ENCODE data around the gene CLEC16A. TPM values are rescaled to one million over a fixed set of nuclear protein-coding genes. Genes with fewer than 3 reads are reported as not detected.

Gene CLEC16A
- total and polyA plus RNA-seq, 2 experiments from 2014 or later = 9.9 to 24.1 TPM

DNA sequence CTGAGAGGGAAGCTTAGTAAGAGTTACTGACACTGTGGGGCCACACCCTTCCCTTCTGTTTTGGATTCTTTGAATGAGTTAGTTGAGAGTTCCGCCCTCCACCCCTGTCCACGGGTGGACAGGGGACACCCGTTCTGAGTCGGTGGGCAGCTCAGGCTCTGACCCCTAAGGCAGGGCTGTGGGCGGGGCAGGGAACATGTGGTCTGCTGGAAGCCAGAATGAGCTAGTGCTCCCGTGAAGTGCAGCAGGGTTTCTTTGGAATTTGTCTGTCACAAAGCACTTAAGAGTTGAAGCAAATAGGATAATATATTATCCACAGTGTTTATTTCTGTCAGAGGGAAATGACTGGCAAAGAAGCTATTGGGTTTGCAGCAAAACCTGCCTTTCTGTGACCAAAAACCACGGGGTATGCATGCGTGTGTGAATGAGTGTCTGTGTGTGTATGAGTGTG lies 90.1 kb downstream of the CLEC16A start:
- TF ChIP-seq, protein P1, sequence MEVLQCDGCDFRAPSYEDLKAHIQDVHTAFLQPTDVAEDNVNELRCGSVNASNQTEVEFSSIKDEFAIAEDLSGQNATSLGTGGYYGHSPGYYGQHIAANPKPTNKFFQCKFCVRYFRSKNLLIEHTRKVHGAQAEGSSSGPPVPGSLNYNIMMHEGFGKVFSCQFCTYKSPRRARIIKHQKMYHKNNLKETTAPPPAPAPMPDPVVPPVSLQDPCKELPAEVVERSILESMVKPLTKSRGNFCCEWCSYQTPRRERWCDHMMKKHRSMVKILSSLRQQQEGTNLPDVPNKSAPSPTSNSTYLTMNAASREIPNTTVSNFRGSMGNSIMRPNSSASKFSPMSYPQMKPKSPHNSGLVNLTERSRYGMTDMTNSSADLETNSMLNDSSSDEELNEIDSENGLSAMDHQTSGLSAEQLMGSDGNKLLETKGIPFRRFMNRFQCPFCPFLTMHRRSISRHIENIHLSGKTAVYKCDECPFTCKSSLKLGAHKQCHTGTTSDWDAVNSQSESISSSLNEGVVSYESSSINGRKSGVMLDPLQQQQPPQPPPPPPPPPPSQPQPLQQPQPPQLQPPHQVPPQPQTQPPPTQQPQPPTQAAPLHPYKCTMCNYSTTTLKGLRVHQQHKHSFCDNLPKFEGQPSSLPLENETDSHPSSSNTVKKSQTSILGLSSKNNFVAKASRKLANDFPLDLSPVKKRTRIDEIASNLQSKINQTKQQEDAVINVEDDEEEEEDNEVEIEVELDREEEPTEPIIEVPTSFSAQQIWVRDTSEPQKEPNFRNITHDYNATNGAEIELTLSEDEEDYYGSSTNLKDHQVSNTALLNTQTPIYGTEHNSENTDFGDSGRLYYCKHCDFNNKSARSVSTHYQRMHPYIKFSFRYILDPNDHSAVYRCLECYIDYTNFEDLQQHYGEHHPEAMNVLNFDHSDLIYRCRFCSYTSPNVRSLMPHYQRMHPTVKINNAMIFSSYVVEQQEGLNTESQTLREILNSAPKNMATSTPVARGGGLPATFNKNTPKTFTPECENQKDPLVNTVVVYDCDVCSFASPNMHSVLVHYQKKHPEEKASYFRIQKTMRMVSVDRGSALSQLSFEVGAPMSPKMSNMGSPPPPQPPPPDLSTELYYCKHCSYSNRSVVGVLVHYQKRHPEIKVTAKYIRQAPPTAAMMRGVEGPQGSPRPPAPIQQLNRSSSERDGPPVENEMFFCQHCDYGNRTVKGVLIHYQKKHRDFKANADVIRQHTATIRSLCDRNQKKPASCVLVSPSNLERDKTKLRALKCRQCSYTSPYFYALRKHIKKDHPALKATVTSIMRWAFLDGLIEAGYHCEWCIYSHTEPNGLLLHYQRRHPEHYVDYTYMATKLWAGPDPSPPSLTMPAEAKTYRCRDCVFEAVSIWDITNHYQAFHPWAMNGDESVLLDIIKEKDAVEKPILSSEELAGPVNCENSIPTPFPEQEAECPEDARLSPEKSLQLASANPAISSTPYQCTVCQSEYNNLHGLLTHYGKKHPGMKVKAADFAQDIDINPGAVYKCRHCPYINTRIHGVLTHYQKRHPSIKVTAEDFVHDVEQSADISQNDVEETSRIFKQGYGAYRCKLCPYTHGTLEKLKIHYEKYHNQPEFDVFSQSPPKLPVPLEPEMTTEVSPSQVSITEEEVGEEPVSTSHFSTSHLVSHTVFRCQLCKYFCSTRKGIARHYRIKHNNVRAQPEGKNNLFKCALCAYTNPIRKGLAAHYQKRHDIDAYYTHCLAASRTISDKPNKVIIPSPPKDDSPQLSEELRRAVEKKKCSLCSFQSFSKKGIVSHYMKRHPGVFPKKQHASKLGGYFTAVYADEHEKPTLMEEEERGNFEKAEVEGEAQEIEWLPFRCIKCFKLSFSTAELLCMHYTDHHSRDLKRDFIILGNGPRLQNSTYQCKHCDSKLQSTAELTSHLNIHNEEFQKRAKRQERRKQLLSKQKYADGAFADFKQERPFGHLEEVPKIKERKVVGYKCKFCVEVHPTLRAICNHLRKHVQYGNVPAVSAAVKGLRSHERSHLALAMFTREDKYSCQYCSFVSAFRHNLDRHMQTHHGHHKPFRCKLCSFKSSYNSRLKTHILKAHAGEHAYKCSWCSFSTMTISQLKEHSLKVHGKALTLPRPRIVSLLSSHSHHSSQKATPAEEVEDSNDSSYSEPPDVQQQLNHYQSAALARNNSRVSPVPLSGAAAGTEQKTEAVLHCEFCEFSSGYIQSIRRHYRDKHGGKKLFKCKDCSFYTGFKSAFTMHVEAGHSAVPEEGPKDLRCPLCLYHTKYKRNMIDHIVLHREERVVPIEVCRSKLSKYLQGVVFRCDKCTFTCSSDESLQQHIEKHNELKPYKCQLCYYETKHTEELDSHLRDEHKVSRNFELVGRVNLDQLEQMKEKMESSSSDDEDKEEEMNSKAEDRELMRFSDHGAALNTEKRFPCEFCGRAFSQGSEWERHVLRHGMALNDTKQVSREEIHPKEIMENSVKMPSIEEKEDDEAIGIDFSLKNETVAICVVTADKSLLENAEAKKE (CRISPR knock-in tag; IDR thresholded peaks at IDR 0.05) = no peak
- TF ChIP-seq EZH2 (IDR thresholded peaks at IDR 0.05; ENCODE audit: low read depth, unreplicated experiment) = no peak
- TF ChIP-seq JUNB (IDR thresholded peaks at IDR 0.05; ENCODE audit: unreplicated experiment) = no peak
- TF ChIP-seq CREB1 (CRISPR knock-in tag; IDR thresholded peaks at IDR 0.05; ENCODE audit: low read depth) = no peak
- no peak for TF ChIP-seq STAT1 (IDR thresholded peaks at IDR 0.05; ENCODE audit: unreplicated experiment)
- no peak for TF ChIP-seq POLR2AphosphoS5 (IDR thresholded peaks at IDR 0.05; ENCODE audit: low read depth)
- TF ChIP-seq NANOG (IDR thresholded peaks at IDR 0.05; ENCODE audit: borderline replicate concordance) = no peak
- TF ChIP-seq, protein P2, sequence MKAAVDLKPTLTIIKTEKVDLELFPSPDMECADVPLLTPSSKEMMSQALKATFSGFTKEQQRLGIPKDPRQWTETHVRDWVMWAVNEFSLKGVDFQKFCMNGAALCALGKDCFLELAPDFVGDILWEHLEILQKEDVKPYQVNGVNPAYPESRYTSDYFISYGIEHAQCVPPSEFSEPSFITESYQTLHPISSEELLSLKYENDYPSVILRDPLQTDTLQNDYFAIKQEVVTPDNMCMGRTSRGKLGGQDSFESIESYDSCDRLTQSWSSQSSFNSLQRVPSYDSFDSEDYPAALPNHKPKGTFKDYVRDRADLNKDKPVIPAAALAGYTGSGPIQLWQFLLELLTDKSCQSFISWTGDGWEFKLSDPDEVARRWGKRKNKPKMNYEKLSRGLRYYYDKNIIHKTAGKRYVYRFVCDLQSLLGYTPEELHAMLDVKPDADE (IDR thresholded peaks at IDR 0.05) = no peak
- TF ChIP-seq, protein P3, sequence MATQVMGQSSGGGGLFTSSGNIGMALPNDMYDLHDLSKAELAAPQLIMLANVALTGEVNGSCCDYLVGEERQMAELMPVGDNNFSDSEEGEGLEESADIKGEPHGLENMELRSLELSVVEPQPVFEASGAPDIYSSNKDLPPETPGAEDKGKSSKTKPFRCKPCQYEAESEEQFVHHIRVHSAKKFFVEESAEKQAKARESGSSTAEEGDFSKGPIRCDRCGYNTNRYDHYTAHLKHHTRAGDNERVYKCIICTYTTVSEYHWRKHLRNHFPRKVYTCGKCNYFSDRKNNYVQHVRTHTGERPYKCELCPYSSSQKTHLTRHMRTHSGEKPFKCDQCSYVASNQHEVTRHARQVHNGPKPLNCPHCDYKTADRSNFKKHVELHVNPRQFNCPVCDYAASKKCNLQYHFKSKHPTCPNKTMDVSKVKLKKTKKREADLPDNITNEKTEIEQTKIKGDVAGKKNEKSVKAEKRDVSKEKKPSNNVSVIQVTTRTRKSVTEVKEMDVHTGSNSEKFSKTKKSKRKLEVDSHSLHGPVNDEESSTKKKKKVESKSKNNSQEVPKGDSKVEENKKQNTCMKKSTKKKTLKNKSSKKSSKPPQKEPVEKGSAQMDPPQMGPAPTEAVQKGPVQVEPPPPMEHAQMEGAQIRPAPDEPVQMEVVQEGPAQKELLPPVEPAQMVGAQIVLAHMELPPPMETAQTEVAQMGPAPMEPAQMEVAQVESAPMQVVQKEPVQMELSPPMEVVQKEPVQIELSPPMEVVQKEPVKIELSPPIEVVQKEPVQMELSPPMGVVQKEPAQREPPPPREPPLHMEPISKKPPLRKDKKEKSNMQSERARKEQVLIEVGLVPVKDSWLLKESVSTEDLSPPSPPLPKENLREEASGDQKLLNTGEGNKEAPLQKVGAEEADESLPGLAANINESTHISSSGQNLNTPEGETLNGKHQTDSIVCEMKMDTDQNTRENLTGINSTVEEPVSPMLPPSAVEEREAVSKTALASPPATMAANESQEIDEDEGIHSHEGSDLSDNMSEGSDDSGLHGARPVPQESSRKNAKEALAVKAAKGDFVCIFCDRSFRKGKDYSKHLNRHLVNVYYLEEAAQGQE (IDR thresholded peaks at IDR 0.05; ENCODE audit: unreplicated experiment) = no peak
- no peak for TF ChIP-seq ZNF114 (CRISPR knock-in tag; IDR thresholded peaks at IDR 0.05)
- TF ChIP-seq, protein P4, sequence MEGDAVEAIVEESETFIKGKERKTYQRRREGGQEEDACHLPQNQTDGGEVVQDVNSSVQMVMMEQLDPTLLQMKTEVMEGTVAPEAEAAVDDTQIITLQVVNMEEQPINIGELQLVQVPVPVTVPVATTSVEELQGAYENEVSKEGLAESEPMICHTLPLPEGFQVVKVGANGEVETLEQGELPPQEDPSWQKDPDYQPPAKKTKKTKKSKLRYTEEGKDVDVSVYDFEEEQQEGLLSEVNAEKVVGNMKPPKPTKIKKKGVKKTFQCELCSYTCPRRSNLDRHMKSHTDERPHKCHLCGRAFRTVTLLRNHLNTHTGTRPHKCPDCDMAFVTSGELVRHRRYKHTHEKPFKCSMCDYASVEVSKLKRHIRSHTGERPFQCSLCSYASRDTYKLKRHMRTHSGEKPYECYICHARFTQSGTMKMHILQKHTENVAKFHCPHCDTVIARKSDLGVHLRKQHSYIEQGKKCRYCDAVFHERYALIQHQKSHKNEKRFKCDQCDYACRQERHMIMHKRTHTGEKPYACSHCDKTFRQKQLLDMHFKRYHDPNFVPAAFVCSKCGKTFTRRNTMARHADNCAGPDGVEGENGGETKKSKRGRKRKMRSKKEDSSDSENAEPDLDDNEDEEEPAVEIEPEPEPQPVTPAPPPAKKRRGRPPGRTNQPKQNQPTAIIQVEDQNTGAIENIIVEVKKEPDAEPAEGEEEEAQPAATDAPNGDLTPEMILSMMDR (conservative IDR thresholded peaks at IDR 0.05; ENCODE audit: low read depth in 2 of 2) = no peak
- no peak for TF ChIP-seq ZNF331 (CRISPR knock-in tag; IDR thresholded peaks at IDR 0.05; ENCODE audit: low read depth)
- no peak for TF ChIP-seq EZH2phosphoT487 (IDR thresholded peaks at IDR 0.05; ENCODE audit: unreplicated experiment)
- Mint-ChIP-seq H3K4me3 (no peak overlapping the region), H3K27me3 (ENCODE audit: insufficient read depth, low read depth, poor library complexity) (no peaks in the 10 kb centered on the region), H3K36me3 (ENCODE audit: low read depth) (peaks cover 8% of the 10 kb centered on the region), H3K27ac (no peak overlapping the region), H3K9me3 (no peaks in the 10 kb centered on the region), H3K4me1 (peaks cover 8% of the 10 kb centered on the region)
- H3K4me1 ChIP-seq (ENCODE audit: insufficient read depth) = no peaks in the 10 kb centered on the region
- no peak overlapping the region for H2AFZ ChIP-seq
- no peaks in the 10 kb centered on the region for H3K9me2 ChIP-seq (ENCODE audit: insufficient read depth)
- H3F3A ChIP-seq (replicated peaks; ENCODE audit: low read depth) = no peaks in the 10 kb centered on the region
- H3K4me2 ChIP-seq = no peak overlapping the region
- no peak overlapping the region for H3K4me3 ChIP-seq
- no peaks in the 10 kb centered on the region for H3K27me3 ChIP-seq (ENCODE audit: insufficient read depth)
- DNase-seq (ENCODE audit: low spot score) = no peak
- no peak overlapping the region for H3K27ac ChIP-seq (ENCODE audit: low read depth)
- H3K36me3 ChIP-seq (ENCODE audit: insufficient read depth) = no peaks in the 10 kb centered on the region
- H4K20me1 ChIP-seq (replicated peaks; ENCODE audit: insufficient read depth) = no peaks in the 10 kb centered on the region
- no peak for ATAC-seq
- no peaks in the 10 kb centered on the region; the same call in 1 of the 2 replicates for H3K79me2 ChIP-seq (replicated peaks; ENCODE audit: insufficient read depth)

All from GM23338 (cell line).